Measurements from ENCODE around the gene TXNDC11.

Gene TXNDC11

GRCh38 chr16:11673091-11674000 is 69.3 kb downstream of the TXNDC11 start:
- no peaks in the 10 kb centered on the region for H3K27me3 ChIP-seq (ENCODE audit: control insufficient read depth, insufficient read depth, low read length)
- no peaks in the 10 kb centered on the region for H3K9me3 ChIP-seq (ENCODE audit: control insufficient read depth, low read length)
- peak overlapping the region; percentile 43 for H3K9ac ChIP-seq (ENCODE audit: low read length)
- peaks cover 2% of the 10 kb centered on the region for H3K36me3 ChIP-seq (ENCODE audit: control insufficient read depth, insufficient read depth, low read length)
- H3K4me3 ChIP-seq (ENCODE audit: low read length): no peak overlapping the region
- peaks cover 56% of the 10 kb centered on the region for H3K4me1 ChIP-seq (ENCODE audit: control insufficient read depth, insufficient read depth, low read length)

DNA sequence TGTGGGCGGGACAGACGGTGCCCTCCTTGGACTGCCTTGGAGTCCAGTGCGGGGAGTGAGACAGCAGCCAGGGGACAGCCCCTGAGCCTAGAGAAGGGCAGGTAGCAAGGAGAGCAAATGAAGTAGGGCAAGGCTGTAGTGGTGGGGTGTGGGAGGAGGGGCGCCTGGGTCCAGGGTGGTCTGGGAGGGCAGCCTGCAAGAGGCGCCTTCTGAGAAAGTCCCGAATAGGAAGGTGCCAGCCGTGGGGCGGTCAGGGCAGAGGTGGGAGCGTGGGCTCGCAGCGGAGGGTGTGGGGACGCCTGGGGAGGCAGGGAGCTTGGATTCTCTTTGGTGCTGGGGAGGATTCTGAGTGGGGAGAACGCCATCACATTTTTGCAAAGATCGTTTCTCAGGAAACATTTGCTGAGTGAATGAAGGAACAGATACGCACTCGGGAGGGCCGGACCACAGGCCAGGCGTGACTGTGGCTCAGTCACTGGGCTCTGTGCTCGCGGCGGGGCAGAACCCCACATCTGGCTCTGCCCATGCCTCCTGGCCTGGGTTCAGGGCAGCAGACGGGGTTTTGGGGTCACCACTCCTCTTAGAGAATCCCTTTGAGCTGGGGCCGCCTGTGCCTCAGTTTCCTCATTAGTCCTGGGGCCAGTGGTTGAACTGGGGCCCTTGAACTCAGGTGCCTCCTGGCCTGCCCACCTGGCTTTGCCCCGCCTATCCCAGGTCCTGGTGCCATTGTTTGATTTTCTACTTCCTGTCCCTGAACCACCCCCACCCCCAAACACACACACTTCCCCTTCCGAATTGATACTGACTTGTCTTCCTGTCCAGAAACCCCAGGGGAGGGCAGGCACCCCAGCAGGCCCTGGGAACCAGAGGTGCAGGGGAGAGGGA is 70.2 kb downstream of the TXNDC11 start:
- Histone ChIP-seq H3K4me3 (ENCODE audit: low read length) (no peak overlapping the region), H3K27me3 (ENCODE audit: control insufficient read depth, insufficient read depth, low read length) (no peaks in the 10 kb centered on the region), H3K9me3 (ENCODE audit: control insufficient read depth, low read length) (no peaks in the 10 kb centered on the region), H3K36me3 (ENCODE audit: control insufficient read depth, insufficient read depth, low read length) (no peaks in the 10 kb centered on the region), H3K4me1 (ENCODE audit: control insufficient read depth, insufficient read depth, low read length) (peaks cover 56% of the 10 kb centered on the region), H3K9ac (ENCODE audit: low read length) (peak overlapping the region; percentile 43)

DNA sequence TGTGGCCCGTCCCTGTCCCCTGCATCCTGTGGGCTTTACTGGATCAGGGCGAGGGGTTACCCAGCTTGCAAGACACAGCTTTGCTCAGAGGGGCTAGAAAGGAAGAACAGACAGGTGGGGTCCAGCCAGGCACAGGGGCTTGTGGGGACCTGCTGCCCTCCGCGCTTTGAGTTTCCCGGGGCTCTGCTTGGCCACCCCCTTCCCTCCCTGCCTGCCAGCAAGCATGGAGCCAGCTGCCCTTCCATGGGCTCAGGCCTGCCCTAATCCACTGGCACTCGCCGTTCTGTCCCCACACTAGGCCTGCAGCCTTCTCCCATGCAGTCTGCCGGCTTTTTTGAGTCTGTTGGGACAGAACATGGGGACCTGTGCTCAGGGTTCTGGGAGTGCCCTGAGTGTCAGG is 71.0 kb downstream of the TXNDC11 start:
- Histone ChIP-seq H3K9ac (ENCODE audit: low read length) (no peak overlapping the region), H3K36me3 (ENCODE audit: control insufficient read depth, insufficient read depth, low read length) (no peaks in the 10 kb centered on the region), H3K4me1 (ENCODE audit: control insufficient read depth, insufficient read depth, low read length) (peaks cover 56% of the 10 kb centered on the region), H3K27me3 (ENCODE audit: control insufficient read depth, insufficient read depth, low read length) (no peaks in the 10 kb centered on the region), H3K4me3 (ENCODE audit: low read length) (no peak overlapping the region), H3K9me3 (ENCODE audit: control insufficient read depth, low read length) (no peaks in the 10 kb centered on the region)

DNA sequence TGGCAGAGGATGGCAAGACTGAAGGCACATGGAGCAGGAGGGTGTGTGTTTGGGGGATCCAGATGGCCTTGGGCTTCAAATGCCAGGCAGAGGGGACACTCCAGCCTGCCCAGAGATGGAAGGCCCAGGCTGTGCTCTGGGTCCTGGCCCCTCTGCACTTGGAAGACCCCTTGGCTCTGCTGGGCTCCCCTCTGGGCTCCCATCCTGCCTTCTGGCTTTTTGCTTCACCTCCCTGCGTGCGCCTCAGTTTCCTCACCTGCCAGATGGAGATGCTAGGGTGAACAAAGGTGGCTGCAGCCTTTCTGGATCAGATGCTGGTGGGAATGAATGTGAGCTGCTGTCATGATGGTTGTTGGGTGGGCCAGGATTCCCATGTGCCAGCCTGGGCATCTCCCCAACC is 71.4 kb downstream of the TXNDC11 start:
- no peaks in the 10 kb centered on the region for H3K27me3 ChIP-seq (ENCODE audit: control insufficient read depth, insufficient read depth, low read length)
- H3K9ac ChIP-seq (ENCODE audit: low read length): no peak overlapping the region
- H3K4me1 ChIP-seq (ENCODE audit: control insufficient read depth, insufficient read depth, low read length): peaks cover 56% of the 10 kb centered on the region
- no peak overlapping the region for H3K4me3 ChIP-seq (ENCODE audit: low read length)
- H3K36me3 ChIP-seq (ENCODE audit: control insufficient read depth, insufficient read depth, low read length): no peaks in the 10 kb centered on the region
- H3K9me3 ChIP-seq (ENCODE audit: control insufficient read depth, low read length): no peaks in the 10 kb centered on the region

DNA sequence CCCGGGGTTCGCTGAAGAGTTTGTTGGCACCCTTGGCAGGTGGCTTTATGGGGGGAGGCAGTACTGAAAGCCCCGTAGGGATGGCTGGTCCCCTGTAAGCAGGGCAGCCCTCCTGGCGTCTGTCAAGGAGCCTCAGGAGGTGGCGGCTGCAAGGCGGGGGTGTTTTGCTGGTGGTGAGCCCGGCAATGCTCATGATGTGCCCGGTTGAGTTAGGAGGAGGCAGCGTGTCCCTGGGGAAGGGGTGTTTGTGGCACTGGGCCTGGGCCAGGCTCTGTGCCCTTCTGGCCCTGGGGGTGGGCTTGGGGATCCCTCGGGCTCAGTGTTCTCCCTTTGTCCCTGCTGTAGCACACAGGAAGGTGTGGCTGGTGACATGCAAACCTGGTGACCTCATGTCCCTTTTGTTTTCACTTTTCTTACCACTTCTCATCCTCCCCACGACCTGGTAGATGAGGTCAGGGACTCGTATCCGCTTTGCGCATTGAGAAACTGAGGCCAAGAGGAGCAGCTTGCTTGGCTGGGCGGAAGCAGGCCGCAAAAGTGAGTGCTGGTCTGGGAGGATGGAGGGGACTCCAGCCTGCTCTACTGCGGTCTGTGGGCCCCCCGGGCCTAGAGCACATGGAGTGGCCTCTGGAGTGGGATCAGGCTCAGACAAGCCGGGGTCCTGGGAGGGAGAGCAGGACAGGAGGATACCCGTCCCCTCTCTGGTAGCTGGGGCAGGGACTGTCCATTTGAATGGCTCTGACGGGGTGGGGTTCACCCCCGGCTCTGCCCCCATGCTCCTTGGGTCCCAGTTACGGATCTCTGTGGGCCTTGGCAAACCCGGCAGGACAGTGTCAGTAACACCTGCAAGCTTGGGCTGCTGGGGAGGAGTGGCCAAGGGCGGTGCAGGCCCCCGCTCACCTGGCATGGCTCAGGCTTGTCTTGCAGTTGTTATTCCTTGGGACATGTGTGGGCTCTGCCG is 72.2 kb downstream of the TXNDC11 start:
- Histone ChIP-seq H3K9ac (ENCODE audit: low read length) (no peak overlapping the region), H3K4me3 (ENCODE audit: low read length) (no peak overlapping the region), H3K27me3 (ENCODE audit: control insufficient read depth, insufficient read depth, low read length) (no peaks in the 10 kb centered on the region), H3K36me3 (ENCODE audit: control insufficient read depth, insufficient read depth, low read length) (no peaks in the 10 kb centered on the region), H3K9me3 (ENCODE audit: control insufficient read depth, low read length) (no peaks in the 10 kb centered on the region), H3K4me1 (ENCODE audit: control insufficient read depth, insufficient read depth, low read length) (peaks cover 50% of the 10 kb centered on the region)

DNA sequence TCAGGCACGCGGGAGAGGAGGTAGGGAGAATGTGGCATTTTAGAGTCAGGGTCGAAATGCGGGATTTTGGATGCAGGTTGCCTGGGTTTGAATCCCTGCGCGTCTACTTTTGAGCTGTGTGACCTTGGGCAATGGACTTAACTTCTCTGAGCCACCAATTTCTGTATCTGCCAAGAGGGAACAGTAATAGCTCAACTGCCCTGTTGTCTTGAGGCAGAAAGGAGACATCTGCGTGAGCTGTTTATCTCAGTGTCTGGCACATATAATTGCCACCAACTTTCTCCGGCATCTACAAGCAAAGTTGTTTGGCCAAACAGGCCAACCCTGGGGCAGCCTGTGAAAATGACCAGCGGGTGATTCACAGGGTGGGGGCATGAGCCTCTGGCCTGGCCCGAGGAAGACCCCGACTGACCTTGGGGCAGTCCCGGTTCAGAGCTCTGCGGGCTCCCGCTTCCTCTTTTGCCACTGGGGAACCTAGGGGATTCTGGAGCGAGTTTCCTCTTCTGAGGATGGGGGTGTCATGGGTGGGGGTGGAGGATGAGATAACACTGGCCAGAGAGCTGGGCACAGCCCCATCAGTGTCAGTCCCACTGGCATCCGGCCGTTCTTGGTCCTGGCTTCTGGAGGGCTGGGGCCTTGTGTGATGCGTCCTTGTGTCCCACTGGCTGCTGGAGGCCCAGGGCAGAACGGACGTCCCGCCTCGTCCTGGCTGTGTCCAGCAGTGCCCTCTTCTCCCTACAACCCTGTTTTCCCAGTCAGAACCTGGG is 73.1 kb downstream of the TXNDC11 start:
- Histone ChIP-seq H3K4me3 (ENCODE audit: low read length) (no peak overlapping the region), H3K4me1 (ENCODE audit: control insufficient read depth, insufficient read depth, low read length) (peaks cover 41% of the 10 kb centered on the region), H3K36me3 (ENCODE audit: control insufficient read depth, insufficient read depth, low read length) (no peaks in the 10 kb centered on the region), H3K9ac (ENCODE audit: low read length) (peak overlapping the region; percentile 31), H3K27me3 (ENCODE audit: control insufficient read depth, insufficient read depth, low read length) (no peaks in the 10 kb centered on the region), H3K9me3 (ENCODE audit: control insufficient read depth, low read length) (no peaks in the 10 kb centered on the region)

GRCh38 chr16:11668623-11669379 is 73.9 kb downstream of the TXNDC11 start:
- no peaks in the 10 kb centered on the region for H3K36me3 ChIP-seq (ENCODE audit: control insufficient read depth, insufficient read depth, low read length)
- H3K9me3 ChIP-seq (ENCODE audit: control insufficient read depth, low read length): no peaks in the 10 kb centered on the region
- H3K9ac ChIP-seq (ENCODE audit: low read length): peak overlapping the region; percentile 31
- H3K4me1 ChIP-seq (ENCODE audit: control insufficient read depth, insufficient read depth, low read length): peaks cover 36% of the 10 kb centered on the region
- H3K27me3 ChIP-seq (ENCODE audit: control insufficient read depth, insufficient read depth, low read length): no peaks in the 10 kb centered on the region
- H3K4me3 ChIP-seq (ENCODE audit: low read length): no peak overlapping the region

GRCh38 chr16:11667824-11668622 is 74.6 kb downstream of the TXNDC11 start, which contains the start of gene SNN:
TSS of gene SNN (plus strand) at chr16:11668455. CDS start at chr16:11676060, 7,605 bp downstream.
- Histone ChIP-seq H3K9me3 (ENCODE audit: control insufficient read depth, low read length) (no peaks in the 10 kb centered on the region), H3K36me3 (ENCODE audit: control insufficient read depth, insufficient read depth, low read length) (no peaks in the 10 kb centered on the region), H3K4me3 (ENCODE audit: low read length) (no peak within 1 kb of the TSS), H3K4me1 (ENCODE audit: control insufficient read depth, insufficient read depth, low read length) (peaks cover 30% of the 10 kb centered on the region), H3K27me3 (ENCODE audit: control insufficient read depth, insufficient read depth, low read length) (no peaks in the 10 kb centered on the region), H3K9ac (ENCODE audit: low read length) (peak within 1 kb of the TSS; percentile 31)

DNA sequence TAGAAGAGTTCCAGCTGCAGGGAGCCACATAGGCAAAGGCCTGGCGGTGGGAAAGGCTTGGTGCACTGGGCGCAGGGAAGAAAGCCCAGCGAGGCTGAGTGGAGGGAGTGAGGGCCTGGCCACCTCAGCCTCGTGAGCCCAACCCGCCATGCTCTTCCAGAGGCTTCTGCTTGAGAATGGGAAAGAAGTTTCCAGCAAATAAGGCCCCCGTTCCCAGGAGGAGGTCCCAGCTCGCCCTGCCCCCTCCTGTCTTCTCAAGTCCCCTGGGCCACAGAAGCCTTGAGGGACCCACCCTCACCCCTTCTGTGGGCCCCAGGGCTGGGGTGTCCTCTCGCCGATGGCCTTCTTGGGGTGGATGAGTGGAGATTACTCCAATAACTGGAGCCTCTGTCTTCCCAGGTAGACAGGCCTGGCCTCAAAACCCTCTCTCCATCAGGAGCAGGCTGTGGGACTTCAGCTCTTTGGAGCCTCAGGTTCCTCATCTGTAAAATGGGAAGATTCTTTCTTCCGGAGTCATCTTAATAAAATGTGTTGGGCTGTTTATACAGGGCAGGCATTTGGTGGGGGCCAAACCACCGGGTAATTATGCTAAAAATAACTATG is 75.3 kb downstream of the TXNDC11 start:
- no peaks in the 10 kb centered on the region for H3K9me3 ChIP-seq (ENCODE audit: control insufficient read depth, low read length)
- H3K9ac ChIP-seq (ENCODE audit: low read length): no peak overlapping the region
- no peaks in the 10 kb centered on the region for H3K36me3 ChIP-seq (ENCODE audit: control insufficient read depth, insufficient read depth, low read length)
- no peak overlapping the region for H3K4me3 ChIP-seq (ENCODE audit: low read length)
- peaks cover 23% of the 10 kb centered on the region for H3K4me1 ChIP-seq (ENCODE audit: control insufficient read depth, insufficient read depth, low read length)
- no peaks in the 10 kb centered on the region for H3K27me3 ChIP-seq (ENCODE audit: control insufficient read depth, insufficient read depth, low read length)
